Esophagus mucosa (tissue), 1 donor: Measurements from ENCODE around the gene ERAL1. TPM values are rescaled to one million over a fixed set of nuclear protein-coding genes. Genes with fewer than 3 reads are reported as not detected.
A peak's percentile ranks its signal among the peaks of the same experiment; 100 is the strongest.
"Not testable (repeated sequence)": the region's sequence is repeated elsewhere in the genome, so short reads cannot be mapped to it uniquely, and the experiment has no call there.

ENCODE experiments used
- ATAC-seq: fragments of 200-7000 bp; cut with Tn5 transposase; one replicate; pipeline ENCODE4 v1.9.1; 2020
- total RNA-seq: library from RNA; stranded (reverse); gene quantifications from one replicate; pipeline ENCODE4 v1.2.4, GENCODE V29; 2023
- donor health status: DM: yes; HTN: yes; CAD: no.

ERAL1 gene
- total RNA-seq, 1 donor from 2014 or later, result 31.7 TPM

GRCh38 chr17:28853295-28853694 is 1.5 kb upstream of the ERAL1 start:
- no peak for ATAC-seq

- ATAC-seq, result no peak
Measured at GRCh38 chr17:28855336-28855679, 492 bp downstream of the ERAL1 start.

- no peak for ATAC-seq
Measured at GRCh38 chr17:28856028-28856574, 1.3 kb downstream of the ERAL1 start.

DNA sequence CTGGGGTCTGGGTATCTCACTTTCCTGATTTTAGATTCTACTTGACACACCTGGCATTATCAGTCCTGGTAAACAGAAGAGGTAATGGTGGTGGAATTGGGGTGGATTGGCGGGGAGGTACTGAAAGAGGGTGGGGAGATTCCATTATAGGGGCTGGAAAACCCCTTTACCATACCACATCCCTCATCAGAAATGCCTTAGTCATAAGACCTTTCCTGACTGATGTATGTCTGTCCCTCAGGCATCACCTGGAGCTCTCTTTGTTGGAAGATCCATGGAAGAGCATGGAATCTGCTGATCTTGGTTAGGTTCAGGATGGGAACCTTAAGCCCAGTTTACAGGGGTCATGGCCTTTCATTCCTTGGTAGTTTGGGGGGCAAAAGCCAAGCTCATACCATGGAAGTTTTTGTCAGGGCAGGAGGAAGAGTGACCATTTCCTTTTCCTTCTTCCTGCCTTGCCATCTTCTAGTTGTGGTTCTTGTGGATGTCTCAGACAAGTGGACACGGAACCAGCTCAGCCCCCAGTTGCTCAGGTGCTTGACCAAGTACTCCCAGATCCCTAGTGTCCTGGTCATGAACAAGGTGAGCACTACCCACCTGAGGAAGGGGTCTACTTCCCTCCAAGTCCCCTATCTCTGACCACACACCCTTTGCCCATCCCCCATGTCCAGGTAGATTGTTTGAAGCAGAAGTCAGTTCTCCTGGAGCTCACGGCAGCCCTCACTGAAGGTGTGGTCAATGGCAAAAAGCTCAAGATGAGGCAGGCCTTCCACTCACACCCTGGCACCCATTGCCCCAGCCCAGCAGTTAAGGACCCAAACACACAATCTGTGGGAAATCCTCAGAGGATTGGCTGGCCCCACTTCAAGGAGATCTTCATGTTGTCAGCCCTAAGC is 3.3 kb downstream of the ERAL1 start:
- ATAC-seq, result no peak

DNA sequence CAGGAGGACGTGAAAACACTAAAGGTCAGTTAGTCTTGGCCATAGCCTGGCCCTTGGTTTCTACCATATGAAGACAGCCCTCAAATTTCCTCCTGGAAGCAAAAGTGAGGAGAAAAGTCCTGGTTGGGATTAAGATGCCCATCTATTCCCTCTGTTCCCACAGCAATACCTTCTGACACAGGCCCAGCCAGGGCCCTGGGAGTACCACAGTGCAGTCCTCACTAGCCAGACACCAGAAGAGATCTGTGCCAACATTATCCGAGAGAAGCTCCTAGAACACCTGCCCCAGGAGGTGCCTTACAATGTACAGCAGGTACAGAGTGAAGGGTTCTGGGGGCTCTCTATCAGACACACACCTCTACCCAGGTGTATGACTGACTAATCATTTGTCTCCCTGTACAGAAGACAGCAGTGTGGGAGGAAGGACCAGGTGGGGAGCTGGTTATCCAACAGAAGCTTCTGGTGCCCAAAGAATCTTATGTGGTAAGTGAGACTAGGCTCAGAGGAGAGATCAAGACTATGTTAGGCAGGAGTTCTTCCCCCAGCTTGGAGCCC is 4.1 kb downstream of the ERAL1 start:
- ATAC-seq, result no peak

GRCh38 chr17:28860363-28860808 is 5.6 kb downstream of the ERAL1 start:
- no peak for ATAC-seq

- ATAC-seq, result no peak
Measured at GRCh38 chr17:28861393-28862203, 6.8 kb downstream of the ERAL1 start.

DNA sequence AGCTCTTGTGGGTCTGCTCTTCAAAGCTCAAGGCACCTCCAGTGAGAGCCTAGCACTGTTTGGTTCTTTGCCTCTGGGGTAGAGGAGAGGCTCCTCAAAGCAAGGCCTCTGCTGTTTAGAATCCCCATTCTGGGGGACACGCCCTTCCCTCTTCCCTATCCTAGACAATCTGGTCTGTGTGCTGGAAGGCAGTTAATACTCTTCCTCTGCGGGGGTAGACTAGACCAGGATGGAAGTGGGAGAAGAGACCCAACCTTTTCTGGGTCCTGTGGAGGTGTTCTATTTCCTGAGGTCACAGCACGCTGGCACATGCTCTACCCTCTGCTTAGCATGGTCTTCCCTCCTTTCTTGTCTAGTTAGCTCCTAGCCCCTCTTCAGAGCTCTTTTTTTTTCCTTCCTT is 7.7 kb downstream of the ERAL1 start:
- ATAC-seq, result no peak

GRCh38 chr17:28863953-28864352 is 9.1 kb downstream of the ERAL1 start:
- no peak for ATAC-seq

GRCh38 chr17:28864991-28865849 is 10.4 kb downstream of the ERAL1 start:
- peak; percentile 16 for ATAC-seq

GRCh38 chr17:28865946-28866752 is 11.3 kb downstream of the ERAL1 start:
- ATAC-seq, result peak; percentile 83

DNA sequence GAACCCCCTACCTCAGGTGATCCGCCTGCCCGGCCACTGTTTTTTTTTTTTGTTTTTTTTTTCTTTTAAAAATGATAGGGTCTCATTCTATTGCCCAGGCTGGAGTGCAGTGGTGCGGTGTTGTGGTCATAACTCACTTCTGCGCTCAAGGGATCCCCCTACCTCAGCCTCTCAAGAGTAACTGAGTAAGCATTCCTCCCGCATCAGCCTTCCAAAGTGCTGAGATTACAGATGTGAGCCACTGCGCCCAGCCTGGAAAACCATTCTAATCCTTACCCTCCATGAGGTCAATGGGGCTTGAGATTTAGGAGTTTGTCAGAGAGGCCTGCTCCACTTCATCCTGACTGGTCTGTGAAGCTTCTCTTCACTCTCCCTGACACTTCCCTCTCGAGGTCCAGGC is 12.5 kb downstream of the ERAL1 start:
- no peak for ATAC-seq

GRCh38 chr17:28871056-28871579 is 16.3 kb downstream of the ERAL1 start:
- ATAC-seq, result peak; percentile 74

DNA sequence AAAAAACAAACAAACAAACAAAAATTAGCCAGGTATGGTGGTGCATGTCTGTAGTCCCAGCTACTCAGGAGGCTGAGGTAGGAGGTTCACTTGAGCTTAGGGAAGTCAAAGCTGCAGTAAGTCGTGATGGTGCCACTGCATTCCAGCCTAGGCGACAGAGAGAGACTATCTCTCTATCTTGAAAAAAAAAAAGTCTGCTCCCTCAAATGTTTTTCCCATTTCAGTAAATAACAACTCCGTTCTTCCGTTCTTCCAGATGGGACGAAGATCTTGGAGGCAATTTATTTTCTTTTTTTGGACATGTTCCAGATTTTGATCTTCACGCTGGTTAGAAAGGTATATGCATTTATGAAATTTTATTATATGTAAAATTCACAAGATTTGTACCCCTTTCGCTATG is 19.0 kb downstream of the ERAL1 start:
- ATAC-seq, result no peak

GRCh38 chr17:28874750-28875149 is 19.9 kb downstream of the ERAL1 start:
- no peak for ATAC-seq

GRCh38 chr17:28875848-28876550 is 21.2 kb downstream of the ERAL1 start:
- ATAC-seq, result peak; percentile 51

DNA sequence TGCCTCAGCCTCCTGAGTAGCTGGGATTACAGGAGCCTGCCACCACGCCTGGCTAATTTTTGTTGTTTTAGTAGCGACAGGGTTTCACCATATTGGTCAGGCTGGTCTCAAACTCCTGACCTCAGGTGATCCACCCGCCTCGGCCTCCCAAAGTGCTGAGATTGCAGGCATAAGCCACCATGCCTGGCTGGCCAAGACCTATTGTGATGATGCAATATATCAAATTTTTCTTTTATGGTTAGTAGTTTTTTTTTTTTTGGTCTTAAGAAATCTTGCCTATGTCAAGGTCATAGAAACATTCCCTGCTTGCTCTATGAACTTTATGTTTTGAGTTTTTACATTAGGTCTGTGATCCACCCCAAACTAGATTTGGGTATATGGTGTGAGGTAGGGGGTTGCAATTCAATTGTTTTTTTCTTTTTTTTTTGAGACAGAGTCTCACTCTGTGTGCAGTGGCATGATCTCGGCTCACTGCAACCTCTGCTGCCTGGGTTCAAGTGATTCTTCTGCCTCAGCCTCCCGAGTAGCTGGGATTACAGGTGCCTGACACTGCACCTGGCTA is 22.4 kb downstream of the ERAL1 start:
- ATAC-seq, result not testable (repeated sequence)

DNA sequence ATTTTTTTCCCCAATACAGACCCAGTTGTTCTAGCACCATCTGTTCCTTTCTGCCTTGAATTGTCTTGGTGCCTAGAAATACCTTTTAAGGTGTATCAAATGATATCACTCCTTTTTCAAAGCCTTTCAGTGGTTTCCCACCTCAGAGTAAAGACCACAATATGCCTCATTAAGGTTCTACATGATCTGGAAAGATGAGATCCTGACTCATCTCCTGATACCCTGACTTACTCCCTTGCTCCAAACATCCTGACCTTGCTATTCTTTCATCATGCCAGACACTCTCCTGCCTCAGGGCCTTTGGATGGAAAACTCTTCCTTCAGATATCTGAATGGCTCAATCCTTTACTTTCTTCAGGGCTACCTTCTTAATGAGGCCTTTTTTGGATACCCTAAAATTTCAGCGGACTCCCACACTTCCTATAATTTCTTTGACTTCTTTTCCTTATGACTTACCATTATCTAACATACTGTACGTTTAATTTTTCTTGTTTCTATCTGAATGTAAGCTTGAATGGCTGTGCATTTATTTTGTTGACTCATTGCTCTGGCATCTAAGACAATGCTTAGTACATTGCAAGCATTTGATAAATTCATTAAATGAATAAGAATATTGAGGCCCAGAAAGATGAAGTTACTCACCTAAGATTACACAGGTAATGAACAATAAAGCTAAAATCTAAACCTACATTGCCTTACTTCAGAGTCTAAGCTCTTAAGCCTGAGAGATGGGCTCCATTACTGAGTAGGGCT is 23.5 kb downstream of the ERAL1 start:
- ATAC-seq, result no peak

GRCh38 chr17:28878981-28879380 is 24.2 kb downstream of the ERAL1 start:
- ATAC-seq, result peak; percentile 48
